Midbrain (tissue), 1 donor: ENCODE results near the gene LRRIQ4.

ENCODE experiments used
- DNase-seq: peaks from one replicate; lab custom pipeline; 2025; lab: John Stamatoyannopoulos, UW

Gene LRRIQ4

GRCh38 chr3:169855514-169855913 is 42.8 kb downstream of the LRRIQ4 start:
- no peak for DNase-seq

- DNase-seq, result no peak
Observed at GRCh38 chr3:169857811-169858210, 45.1 kb downstream of the LRRIQ4 start.

GRCh38 chr3:169861871-169862270 is 49.2 kb downstream of the LRRIQ4 start:
- no peak for DNase-seq

GRCh38 chr3:169863458-169863899 is 50.8 kb downstream of the LRRIQ4 start:
- peak; percentile 79 for DNase-seq

GRCh38 chr3:169864270-169864669 is 51.6 kb downstream of the LRRIQ4 start:
- DNase-seq, result no peak

GRCh38 chr3:169865176-169865767 is 52.6 kb downstream of the LRRIQ4 start:
- DNase-seq, result no peak

GRCh38 chr3:169867584-169868210 is 55.0 kb downstream of the LRRIQ4 start:
- no peak for DNase-seq

- DNase-seq, result no peak
Observed at GRCh38 chr3:169868369-169868768, 55.7 kb downstream of the LRRIQ4 start.

GRCh38 chr3:169869484-169870220 is 57.0 kb downstream of the LRRIQ4 start, which contains the start of gene LRRC31:
TSS of gene LRRC31 (minus strand) at chr3:169869935. CDS start at chr3:169869807, 128 bp downstream.
- DNase-seq, result no peak

GRCh38 chr3:169871129-169871886 is 58.6 kb downstream of the LRRIQ4 start:
- no peak for DNase-seq

- DNase-seq, result no peak
Observed at GRCh38 chr3:169879013-169879557, 66.4 kb downstream of the LRRIQ4 start.

GRCh38 chr3:169879845-169880575 is 67.3 kb downstream of the LRRIQ4 start:
- DNase-seq, result no peak

GRCh38 chr3:169880576-169881250 is 68.0 kb downstream of the LRRIQ4 start:
- no peak for DNase-seq

GRCh38 chr3:169886671-169887070 is 74.0 kb downstream of the LRRIQ4 start:
- DNase-seq, result peak; percentile 77
